Effector CD8-positive, alpha-beta T cell (primary cell): ENCODE measurements around the gene UBR2.
A peak's percentile ranks its signal among the peaks of the same experiment; 100 is the strongest.

ENCODE experiments used
- DNase-seq: peaks from one replicate; lab custom pipeline; 2025; lab: John Stamatoyannopoulos, UW
- total RNA-seq, 4 experiments: gene quantifications; one replicate each; lab custom pipeline; 2026; lab: John Stamatoyannopoulos, UW

Gene UBR2
- 238 to 360 (median 312) reads per million in 4 experiments for total RNA-seq

DNA sequence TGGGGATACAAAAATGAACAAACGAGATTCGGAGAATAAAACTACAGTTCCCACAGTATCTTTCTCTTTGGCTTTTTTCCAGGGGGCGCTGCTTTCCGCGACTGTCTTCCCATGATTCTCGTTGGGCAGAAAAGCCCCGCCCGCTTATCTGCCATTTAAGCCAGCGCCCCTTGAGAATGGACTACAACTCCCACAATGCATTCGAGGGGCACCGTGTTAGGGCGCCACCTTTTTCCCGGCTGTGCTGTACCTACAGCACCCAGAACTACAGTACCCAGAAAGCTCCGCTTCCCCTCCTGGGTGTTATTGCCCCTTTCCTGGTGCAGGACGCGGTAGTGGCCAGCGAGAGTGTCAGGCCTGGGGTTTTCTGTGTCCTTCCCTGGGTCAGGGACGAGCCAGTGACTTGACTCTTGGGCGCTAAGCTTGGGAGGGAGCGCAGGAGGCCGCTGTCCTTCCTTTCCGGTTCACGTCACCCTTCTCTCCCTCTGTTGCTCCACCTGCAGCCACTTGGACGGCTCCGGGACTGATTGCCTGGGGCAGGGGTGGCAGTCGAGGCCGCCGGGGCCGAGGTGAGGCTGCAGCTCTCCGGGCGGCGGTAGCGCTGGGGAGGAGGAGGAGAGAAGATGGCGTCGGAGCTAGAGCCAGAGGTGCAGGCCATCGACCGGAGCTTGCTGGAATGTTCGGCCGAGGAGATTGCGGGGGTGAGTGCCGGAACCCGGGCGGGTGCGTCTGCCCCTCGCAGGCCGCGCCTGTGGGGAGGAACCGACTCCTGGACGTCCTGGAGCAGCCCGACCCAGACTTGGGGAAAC lies at the start of gene UBR2:
TSS of gene UBR2 (plus strand) at position 333 of the 809 bp plus-strand sequence. CDS start at position 624, 291 bp downstream.
- peak; percentile 88 for DNase-seq

DNA sequence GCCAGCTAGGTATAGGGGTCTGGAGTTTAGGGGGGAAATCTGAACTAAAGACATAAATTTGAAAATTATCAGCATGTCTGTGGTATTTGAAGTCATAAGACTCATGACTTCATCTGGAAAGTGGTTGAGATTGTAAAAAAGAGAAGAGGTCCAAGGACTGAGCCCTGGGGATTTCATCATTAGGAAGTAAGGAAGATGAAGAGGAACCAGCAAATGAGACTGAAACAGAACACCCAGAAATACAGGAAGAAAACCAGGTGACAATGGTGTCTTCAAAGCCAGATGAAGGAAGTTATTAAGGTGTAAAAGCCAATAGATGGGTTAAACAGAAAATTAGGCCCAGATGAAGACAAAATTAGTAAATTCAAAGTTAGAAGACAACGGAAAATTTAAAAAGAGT lies 49.1 kb upstream of the UBR2 start:
- no peak for DNase-seq

DNA sequence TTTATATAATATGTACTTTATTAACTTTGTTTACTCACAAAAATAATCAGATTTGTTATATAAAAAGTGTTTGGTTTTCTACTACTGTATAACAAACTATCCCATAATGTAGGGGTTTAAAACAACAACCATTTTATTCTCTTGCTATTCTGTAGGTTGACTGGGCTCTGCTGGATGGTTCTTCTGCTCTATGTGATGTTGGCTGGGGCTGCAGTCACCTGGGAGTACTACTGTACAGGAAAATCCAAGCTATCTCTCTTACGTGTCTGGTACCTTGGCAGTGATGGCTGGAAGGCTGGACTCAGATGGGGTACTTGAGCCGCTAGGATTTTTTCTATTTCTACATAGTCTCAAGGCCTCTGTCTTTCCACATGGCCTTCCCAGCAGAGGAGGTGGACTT lies 44.0 kb upstream of the UBR2 start:
- DNase-seq, result no peak

DNA sequence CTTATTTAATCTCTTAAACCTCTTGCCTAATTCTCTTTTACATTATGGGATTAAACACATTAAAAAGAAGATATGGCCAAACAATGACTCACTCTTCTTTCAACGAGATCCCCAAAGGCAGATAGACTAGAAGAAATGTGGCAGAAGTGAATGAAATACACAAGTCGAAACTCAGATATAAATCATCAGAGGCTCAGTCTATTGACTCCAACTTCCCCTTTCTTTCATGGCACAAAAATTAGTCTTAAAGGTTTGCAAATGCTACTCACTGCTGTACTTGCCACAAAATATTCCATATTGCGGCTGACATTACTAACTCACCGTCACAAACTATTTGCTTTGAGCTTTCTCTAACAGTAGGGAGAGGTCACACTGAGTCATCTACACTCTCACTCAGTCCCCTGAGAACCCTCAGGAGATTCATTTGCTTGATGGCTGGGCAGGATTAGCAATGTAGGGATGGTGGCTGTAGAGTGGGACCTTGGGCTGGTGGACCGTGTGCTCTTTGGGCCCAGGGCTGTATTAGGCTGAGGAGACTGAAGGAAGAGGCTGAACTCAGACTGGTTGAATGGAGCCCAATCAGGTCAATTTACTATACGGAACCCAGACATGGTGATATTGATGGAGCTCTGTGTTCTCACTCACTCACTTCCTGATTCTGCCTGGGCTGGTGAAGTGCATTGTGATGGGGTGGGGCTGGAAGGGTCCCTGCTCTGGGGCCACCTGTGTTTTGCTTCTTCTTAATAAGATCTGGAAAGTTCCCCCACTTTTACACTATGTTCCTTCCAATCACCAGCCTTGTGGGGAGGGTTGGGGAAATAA lies 42.8 kb upstream of the UBR2 start:
- no peak for DNase-seq

DNA sequence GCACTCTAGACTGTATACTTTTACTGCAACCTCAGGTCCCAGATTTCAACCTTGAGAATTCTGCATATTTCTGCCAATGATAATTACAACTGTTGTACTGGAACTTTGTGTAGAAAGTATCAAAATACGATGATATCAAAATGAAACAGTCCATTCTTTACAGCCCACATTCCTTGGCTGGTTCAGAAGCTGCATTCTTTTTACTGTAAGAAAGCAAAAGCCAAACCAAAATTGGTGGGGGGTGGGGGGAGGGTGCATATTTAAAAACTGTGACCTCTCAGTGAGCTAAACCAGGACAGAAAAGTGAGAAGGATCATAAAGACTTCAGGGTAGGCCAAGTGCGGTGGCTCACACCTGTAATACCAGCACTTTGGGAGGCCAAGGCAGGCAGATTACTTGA lies 41.8 kb upstream of the UBR2 start:
- no peak for DNase-seq

DNA sequence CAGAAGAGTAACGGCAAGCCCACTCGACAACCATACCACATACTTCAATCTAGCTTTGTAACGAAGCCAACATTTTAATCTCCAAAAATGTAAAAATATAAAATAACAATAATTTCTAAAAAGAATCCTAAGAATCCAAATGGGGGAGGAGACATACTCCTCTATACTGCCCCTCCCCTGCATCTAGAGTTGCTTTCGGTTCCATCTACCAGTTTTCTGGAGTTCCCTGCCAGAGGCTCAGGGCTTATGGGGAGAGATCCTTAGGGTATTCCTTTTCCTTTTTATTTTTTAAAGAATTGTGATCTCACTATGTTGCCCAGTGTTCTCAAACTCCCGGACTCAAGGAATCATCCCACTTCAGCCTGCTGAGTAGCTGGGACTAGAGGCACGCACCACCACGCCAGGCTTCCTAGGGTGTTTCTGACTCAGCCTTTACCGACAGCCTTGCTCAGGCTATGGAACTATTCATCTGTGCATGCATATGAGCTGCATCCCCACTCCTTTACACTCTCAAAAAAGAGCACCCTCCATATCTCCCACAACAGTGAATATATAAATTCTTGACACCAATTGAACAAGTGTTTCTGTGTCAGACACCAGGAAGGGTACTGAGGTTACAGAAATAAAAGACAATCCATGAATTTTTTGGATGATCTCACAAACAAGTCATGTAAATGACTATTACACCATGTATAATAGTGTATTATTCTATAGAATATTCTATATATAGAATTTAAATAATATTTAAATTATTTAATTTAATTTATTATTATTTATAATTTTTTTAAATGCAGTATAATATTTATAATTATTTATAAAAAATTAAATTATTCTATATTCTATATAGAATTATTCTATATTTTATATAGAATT lies 40.7 kb upstream of the UBR2 start:
- DNase-seq, result no peak

DNA sequence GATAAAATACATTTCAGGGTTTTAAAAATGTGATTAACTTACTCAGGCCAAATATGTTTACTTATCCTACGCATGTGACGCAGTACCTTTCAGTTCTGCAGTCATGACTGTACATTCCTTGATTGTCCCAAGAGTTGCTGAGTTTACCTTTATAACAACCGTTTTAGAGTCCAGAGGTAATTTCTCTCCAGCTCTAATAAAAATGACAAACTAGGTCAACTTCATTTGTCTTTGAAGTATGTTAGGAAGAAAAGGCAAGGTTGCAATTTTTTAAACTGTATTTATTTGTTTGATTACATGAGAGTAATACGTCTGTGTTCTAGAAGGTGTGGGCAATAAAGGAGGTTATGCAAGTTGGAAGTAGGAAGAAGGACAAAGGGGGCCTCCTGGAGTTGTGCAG lies 38.6 kb upstream of the UBR2 start:
- no peak for DNase-seq

DNA sequence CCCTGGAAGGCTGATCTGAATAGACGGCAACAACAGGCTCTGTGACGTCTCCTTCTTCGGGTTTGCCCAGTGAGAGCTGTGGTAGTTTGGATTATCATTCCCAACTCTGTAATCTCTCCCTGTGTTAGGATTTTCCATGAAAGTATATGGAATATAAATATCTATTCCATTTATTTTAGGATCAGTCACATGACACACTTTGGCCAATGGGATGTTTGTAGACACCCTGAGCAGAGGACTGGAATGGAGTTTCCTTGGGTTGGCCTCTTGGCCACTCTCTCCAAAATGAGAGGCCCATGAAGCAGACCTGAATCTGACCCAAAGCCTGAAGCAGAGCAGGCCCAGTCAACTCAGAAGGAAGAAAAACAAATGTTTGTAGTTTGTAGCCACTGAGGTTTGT lies 37.2 kb upstream of the UBR2 start:
- DNase-seq, result no peak

DNA sequence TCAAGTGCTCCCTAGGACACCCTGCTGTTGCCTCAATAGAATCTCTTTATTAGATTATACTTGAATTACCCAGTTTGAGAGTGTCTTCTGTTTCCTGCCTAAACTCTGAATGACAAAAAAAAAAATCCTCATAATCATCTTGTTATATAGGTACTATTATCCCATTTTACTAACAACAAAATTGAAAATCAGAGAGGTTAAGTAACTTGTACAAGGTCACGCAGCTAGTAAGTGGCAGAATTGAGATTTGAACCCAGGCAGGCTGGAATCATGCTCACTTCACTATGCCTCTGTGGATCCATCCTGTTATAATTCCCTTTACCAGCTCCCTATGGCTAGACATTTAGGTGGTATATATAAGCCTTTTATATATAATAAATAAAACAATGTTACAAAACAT lies 36.6 kb upstream of the UBR2 start:
- DNase-seq, result no peak

DNA sequence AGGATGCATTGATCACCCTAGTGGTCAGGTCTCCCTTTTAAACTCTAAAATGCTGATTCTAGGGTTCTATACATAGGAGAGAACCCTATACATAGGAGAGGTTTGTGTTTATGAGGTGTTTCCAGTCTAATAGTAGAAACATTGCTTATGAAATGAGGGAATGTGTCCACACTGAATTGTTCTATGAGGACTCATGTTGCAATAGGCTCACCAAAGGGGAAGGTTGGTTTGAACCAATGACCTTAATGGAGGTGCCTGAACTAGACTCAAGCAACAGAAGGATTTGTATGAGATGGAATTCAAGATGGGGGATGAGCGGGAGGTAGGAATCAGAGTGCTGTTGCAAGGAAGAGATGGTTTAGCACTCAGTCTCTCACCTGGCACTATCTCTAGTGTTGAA lies 33.5 kb upstream of the UBR2 start:
- DNase-seq, result no peak

DNA sequence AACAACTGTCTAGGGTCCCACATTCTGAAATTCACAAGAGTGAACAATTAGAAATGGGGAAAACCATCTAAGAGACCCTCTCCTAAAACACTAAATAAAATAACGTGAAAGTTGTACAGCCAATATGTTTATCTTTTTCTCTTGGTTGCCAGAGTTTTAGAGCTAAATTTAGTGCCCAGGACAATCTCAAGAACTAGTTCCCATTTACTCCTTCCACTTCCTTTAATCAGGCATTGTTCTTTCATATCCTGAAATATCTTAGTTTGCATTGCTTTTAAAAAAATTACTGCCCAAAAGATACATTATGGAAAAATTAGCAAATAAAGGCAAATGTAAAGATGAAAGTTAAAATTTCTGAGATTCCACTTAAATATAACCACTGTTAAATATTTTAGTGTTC lies 33.1 kb upstream of the UBR2 start:
- no peak for DNase-seq

DNA sequence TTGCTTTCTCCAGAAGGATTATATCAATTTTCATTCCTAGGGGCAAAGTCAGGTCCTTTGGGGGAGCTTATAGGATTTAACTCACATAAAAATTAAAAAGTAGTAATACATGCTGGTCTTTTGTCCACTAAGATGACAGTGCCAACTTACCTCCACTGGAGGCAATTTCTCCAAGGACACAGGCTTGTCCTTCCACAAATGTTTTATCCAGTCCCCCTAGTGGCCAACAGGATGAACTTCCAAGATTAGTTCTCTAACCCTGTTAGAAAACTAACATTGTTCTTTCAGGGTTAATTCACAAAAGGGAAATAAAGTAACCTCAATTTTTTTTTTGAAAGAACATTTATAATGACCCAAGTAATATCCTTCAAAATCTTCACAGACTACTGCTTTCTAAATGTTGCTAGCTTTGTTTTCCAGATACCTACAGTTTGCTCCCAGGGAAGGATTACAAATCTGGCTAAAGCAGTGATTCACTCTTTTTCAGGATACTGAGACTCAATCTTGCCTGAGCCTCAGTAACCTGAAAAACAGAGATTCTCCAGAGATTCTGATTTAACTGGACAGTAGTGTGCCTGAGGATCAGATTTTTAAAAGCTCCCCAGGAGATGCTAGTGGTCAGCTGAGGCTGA lies 31.7 kb upstream of the UBR2 start:
- DNase-seq, result no peak

DNA sequence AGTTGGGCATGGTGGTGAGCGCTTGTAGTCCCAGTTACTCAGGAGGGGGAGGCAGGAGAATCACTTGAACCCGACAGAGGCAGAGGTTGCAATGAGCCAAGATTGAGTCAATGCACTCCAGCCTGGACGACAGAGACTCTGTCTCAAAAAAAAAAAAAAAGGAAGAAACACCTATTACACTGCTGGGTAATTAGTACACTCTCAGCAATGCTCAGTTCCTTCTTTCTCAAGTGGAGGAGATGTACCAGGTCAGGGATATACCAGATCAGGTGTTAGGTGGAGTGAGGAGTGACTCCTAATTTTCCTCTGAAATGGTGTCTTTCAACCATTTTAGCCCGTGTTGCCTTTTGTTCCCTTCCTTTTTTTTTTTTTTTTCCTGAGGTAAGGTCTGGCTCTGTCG lies 30.0 kb upstream of the UBR2 start:
- DNase-seq, result no peak

DNA sequence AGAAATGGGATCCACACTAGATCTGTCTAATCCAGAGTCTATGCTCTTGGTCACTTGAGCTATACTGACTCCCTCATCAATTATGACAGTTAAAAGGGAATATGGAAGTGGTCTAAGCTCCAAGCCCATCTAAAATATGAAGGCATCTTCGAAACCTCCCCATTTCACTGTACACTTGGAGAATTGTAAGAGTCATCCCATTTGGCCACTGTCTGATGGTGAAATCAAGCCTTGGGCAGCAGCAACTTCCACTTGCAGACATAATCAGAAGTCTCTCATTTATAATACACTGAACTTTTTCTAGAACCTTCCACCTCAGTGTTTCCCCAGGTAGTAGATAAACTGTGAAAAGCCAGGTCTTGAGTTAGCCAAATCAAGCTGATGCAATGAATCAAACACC lies 26.3 kb upstream of the UBR2 start:
- no peak for DNase-seq

DNA sequence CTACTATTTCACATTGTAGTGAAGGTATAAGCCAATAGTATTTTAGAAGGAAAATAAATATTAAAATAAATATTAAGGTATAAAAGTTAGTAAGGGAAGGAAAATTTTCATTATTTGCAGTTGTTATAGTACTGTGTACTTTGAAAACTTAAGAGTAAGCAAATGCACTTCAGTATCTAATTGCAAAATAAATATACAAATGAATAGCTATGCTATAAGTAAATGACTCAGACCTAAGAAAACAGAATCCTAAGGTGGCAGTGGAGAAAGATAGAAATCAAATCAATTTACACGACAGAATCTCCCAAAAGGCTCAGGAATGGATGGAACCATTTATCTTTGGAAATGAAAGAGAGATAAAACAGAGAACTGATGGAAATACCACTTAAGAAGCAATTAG lies 24.7 kb upstream of the UBR2 start:
- DNase-seq, result no peak

DNA sequence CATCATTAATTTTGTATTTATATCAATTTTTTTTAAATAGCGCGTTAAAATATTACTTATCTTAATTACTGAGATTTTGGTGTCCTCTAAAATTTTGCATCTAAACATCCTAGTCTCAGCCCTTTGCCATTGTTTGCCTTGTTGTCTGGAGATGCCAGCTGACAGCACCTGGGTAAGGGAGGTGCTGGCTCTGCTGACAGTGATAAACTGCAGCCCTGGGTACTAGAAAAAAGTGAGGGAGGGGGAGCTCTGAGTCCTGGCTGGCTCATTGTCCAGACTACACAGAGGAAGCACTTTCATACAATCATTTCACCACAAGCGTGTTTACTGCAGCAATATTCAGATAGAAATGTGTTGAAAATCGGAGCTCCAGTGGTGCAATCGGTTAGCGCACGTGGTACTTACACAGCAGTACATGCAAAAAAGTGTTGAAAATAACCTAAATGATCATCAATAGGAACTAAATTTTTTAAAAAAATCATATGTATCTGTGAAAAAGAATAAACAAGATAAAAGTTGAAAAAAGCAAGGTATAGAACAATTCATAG lies 18.5 kb upstream of the UBR2 start:
- DNase-seq, result no peak

DNA sequence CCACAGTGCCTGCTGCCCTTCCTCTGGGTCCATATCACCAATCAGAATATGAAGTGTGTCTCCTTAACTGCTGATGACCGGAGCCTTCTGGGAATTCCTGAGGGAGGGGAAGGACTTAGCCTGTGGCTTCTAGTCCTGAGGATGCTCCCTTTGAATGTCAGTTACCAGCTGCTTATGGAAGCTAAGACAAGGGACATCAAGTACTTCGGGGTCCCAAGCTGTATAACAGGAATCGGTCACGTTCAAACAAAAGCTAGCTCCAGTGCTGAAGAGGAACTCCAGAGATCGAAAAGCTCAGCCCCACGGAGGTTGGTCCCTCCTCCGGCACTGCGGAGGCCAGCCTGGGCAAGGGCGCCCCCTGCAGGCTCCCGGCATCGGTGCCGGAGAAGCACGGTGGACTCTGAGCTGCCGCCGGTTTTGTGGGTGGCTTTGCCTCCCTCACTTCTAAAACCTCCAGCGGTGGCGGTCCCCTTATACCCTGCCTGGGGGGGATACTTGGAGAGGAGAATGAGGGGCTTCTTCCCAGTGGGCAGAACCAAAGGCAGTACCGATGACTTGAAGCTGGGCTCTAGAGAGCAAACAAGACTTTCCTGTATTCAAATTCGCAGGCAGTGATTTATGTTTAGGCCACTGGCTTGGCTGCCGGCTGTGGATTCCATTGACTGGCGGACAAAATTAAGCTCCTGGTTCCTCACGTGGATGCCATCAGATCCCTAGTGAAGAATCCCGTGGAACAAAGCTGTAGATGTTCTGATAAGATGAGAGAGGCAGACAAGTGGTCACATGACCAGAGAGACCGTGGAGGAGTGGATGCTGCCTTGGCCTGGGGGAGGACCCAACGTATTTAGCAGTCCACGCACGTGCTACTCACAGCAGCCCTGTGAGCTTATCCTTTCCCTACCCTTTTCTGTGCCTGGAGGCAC lies 16.2 kb upstream of the UBR2 start:
- DNase-seq, result peak; percentile 74

DNA sequence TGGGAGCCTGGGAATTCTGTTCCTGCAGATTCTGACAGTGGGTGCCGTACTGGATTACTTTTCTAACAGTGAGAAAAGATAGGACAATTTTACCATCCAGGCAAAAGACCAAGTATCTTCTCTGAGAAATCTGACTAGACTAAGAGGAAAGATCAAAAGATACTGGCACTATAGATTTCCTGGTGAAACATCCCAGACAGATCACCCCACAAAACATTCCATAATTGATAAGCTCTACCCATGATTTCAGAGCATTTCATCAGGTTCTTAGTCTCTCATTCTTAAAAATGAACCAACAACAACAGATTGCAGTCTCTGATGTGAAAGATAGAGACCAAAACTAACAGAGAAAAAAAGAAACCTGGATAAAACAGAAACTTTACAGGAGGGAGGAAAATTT lies 13.6 kb upstream of the UBR2 start:
- DNase-seq, result no peak

DNA sequence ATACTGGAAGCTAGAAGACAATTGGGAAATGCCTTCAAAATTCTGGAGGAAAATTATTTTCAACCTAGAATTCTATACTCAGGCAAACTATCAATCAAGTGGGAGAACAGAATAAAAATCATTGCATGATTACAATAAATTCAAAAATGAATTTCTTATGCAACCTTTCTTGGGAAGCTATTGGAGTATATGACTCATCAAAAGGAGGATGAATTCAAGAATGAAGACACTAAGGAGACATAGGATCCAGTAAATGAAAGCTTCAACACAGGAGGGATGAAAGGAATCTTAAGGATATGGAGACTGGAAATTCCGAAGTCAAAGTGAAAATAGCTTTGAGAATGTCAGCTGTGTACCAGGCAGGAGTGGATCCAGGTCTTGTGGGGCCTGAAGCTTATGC lies 12.6 kb upstream of the UBR2 start:
- DNase-seq, result no peak

DNA sequence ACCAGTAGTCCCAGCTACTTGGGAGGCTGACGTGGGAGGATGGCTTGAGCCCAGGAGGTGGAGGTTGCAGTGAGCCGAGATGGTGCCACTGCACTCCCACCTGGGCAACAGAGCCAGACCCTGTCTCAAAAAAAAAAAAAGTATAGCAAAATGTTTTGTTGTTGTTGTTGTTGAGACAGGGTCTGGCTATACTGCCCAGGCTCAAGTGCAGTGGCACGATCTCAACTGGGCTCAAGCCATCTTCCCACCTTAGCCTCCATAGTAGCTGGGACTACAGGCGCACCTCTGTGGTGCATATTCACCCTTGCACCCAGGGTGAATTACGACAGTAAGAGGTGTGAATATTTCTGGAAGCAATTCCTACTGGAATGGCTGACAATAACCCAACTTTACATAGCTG lies 11.4 kb upstream of the UBR2 start:
- DNase-seq, result no peak
